Effector memory CD8-positive, alpha-beta T cell (primary cell): ENCODE data around the gene TMEM62.
"Not testable (repeated sequence)": the region's sequence is repeated elsewhere in the genome, so short reads cannot be mapped to it uniquely, and the experiment has no call there.

Experiments used
- ATAC-seq: fragments of 150-1000 bp; cut with Tn5 transposase; replicated peaks from 2 replicates; pipeline ENCODE4 v1.10.0; 2021; ENCODE audit warnings: mild to moderate bottlenecking, moderate library complexity
- DNase-seq, 3 experiments: peaks; one replicate each; pipeline ENCODE4 v3.0.0; 2021
- H3K27ac Mint-ChIP-seq, 2 donors: one replicate each; pipeline ENCODE4 v1.8.0; 2022; ENCODE audit warnings: mild to moderate bottlenecking in 2 of 2, mixed read lengths in 2 of 2, moderate library complexity in 2 of 2
- H3K27me3 Mint-ChIP-seq, 2 donors: one replicate each; pipeline ENCODE4 v1.8.0; 2022; ENCODE audit warnings: mixed read lengths in 2 of 2
- H3K36me3 Mint-ChIP-seq: one replicate; pipeline ENCODE4 v1.8.0; 2022; ENCODE audit warnings: mild to moderate bottlenecking, moderate library complexity, mixed read lengths; ENCODE audit not compliant: insufficient read depth
- H3K4me1 Mint-ChIP-seq, 2 donors: one replicate each; pipeline ENCODE4 v1.8.0; 2022; ENCODE audit warnings: low read depth in 2 of 2, mixed read lengths in 2 of 2
- H3K4me3 Mint-ChIP-seq, 2 donors: one replicate each; pipeline ENCODE4 v1.8.0; 2022; ENCODE audit warnings: mild to moderate bottlenecking in 2 of 2, mixed read lengths in 2 of 2, moderate library complexity in 2 of 2
- H3K9me3 Mint-ChIP-seq, 2 donors: one replicate each; pipeline ENCODE4 v1.8.0; 2022; ENCODE audit warnings: mixed read lengths in 2 of 2

TMEM62 gene

GRCh38 chr15:43104426-43104825 is 29.0 kb upstream of the TMEM62 start:
- H3K27me3 Mint-ChIP-seq = peaks cover 0 to 6% of the 10 kb centered on the region in 2 donors
- H3K9me3 Mint-ChIP-seq = no peaks in the 10 kb centered on the region
- no peak for ATAC-seq
- peaks cover 29% of the 10 kb centered on the region for H3K36me3 Mint-ChIP-seq
- peak overlapping the region; percentile 44 for H3K4me3 Mint-ChIP-seq
- peaks cover 39 to 55% of the 10 kb centered on the region in 2 donors for H3K4me1 Mint-ChIP-seq
- no peak for DNase-seq
- peak overlapping the region in 1 of 2 donors; percentile 99 for H3K27ac Mint-ChIP-seq

GRCh38 chr15:43105077-43105736 is 28.2 kb upstream of the TMEM62 start:
- Mint-ChIP-seq H3K27me3 (peaks cover 0 to 6% of the 10 kb centered on the region in 2 donors), H3K27ac (peak overlapping the region; percentile 99), H3K9me3 (no peaks in the 10 kb centered on the region), H3K4me1 (peaks cover 37 to 51% of the 10 kb centered on the region in 2 donors), H3K36me3 (peaks cover 23% of the 10 kb centered on the region), H3K4me3 (peak overlapping the region; percentile 93 to 95)
- peak; percentile 42 for ATAC-seq
- DNase-seq = peak in 2 of 3 experiments; percentile 12 to 14

- peak within 1 kb of the TSS; percentile 99 for H3K27ac Mint-ChIP-seq
Observed at GRCh38 chr15:43105778-43106485, 27.5 kb upstream of the TMEM62 start, which contains the start of gene UBR1. UBR1 (minus strand) TSS chr15:43106038; CDS start chr15:43106022, 16 bp downstream.

DNA sequence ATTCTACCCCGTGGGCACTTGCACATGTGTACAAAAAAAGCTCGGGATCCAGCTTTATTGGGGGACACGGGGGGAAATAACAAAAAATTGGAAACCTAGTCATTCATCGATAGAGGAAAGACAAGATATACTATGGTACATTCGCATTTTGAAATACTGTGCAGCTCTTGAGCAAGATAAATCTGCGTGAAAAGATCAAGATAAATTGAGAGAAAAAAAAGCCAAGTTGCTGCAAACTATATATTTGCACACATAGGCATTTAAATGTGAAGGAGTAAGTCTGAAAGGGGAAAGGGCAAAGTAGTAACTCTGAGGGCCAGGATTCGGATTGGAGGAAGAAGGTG is 26.9 kb upstream of the TMEM62 start:
- Mint-ChIP-seq H3K4me1 (peaks cover 27 to 41% of the 10 kb centered on the region in 2 donors), H3K27me3 (peaks cover 0 to 6% of the 10 kb centered on the region in 2 donors), H3K27ac (peak overlapping the region; percentile 99), H3K9me3 (no peaks in the 10 kb centered on the region), H3K36me3 (peaks cover 14% of the 10 kb centered on the region), H3K4me3 (peak overlapping the region; percentile 93 to 95)
- ATAC-seq (no peak), DNase-seq (no peak)

More at GRCh38 chr15:43105778-43106485, 27.5 kb upstream of the TMEM62 start, which contains the start of gene UBR1:
- peaks cover 18% of the 10 kb centered on the region for H3K36me3 Mint-ChIP-seq
- ATAC-seq = peak; percentile 90
- peaks cover 0 to 6% of the 10 kb centered on the region in 2 donors for H3K27me3 Mint-ChIP-seq
- no peaks in the 10 kb centered on the region for H3K9me3 Mint-ChIP-seq
- DNase-seq = peak; percentile 82 to 84 (median 83)
- peaks cover 32 to 46% of the 10 kb centered on the region in 2 donors for H3K4me1 Mint-ChIP-seq
- peak within 1 kb of the TSS; percentile 93 to 95 for H3K4me3 Mint-ChIP-seq

GRCh38 chr15:43107751-43108150 is 25.6 kb upstream of the TMEM62 start:
- no peak overlapping the region for H3K27ac Mint-ChIP-seq
- no peak for DNase-seq
- no peak for ATAC-seq
- H3K9me3 Mint-ChIP-seq = no peaks in the 10 kb centered on the region
- peaks cover 23 to 32% of the 10 kb centered on the region in 2 donors for H3K4me1 Mint-ChIP-seq
- H3K4me3 Mint-ChIP-seq = no peak overlapping the region
- peaks cover 12% of the 10 kb centered on the region for H3K36me3 Mint-ChIP-seq
- H3K27me3 Mint-ChIP-seq = peaks cover 0 to 6% of the 10 kb centered on the region in 2 donors

- Mint-ChIP-seq H3K4me1 (peaks cover 3% of the 10 kb centered on the region in 2 donors), H3K27ac (no peak overlapping the region), H3K9me3 (no peaks in the 10 kb centered on the region), H3K36me3 (peaks cover 4% of the 10 kb centered on the region), H3K4me3 (no peak overlapping the region), H3K27me3 (peaks cover 6 to 8% of the 10 kb centered on the region in 2 donors)
- DNase-seq (no peak), ATAC-seq (no peak)
Observed at GRCh38 chr15:43111354-43111753, 22.0 kb upstream of the TMEM62 start.

- ATAC-seq (no peak), DNase-seq (no peak)
- Mint-ChIP-seq H3K27ac (no peak overlapping the region), H3K36me3 (peaks cover 5% of the 10 kb centered on the region), H3K27me3 (peaks cover 8 to 12% of the 10 kb centered on the region in 2 donors), H3K4me3 (no peak overlapping the region), H3K4me1 (peaks cover 8 to 9% of the 10 kb centered on the region in 2 donors), H3K9me3 (no peaks in the 10 kb centered on the region)
Observed at GRCh38 chr15:43118286-43118685, 15.1 kb upstream of the TMEM62 start.

DNA sequence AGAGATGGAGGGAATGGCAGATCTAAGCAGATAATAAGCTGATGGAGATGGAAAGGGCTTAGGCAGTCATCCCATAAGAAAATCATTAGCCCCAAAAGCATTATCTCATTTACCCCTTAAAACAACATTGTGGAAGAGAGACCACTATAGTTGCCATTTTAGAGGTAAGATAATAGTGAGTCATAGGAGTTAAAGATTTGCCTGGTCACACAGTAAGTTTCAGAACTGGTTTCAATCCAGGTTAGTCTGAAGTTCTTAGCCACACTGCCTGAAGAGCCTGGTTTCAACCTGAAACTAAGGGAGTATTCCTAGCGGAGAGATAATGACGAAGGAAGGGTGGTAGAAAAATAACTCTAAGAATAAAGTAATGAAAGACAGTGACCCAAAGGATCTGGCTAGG is 14.6 kb upstream of the TMEM62 start:
- DNase-seq = no peak
- Mint-ChIP-seq H3K27ac (no peak overlapping the region), H3K27me3 (peaks cover 8 to 12% of the 10 kb centered on the region in 2 donors), H3K9me3 (no peaks in the 10 kb centered on the region), H3K36me3 (peaks cover 6% of the 10 kb centered on the region), H3K4me1 (peaks cover 10 to 11% of the 10 kb centered on the region in 2 donors), H3K4me3 (no peak overlapping the region)
- no peak for ATAC-seq

DNA sequence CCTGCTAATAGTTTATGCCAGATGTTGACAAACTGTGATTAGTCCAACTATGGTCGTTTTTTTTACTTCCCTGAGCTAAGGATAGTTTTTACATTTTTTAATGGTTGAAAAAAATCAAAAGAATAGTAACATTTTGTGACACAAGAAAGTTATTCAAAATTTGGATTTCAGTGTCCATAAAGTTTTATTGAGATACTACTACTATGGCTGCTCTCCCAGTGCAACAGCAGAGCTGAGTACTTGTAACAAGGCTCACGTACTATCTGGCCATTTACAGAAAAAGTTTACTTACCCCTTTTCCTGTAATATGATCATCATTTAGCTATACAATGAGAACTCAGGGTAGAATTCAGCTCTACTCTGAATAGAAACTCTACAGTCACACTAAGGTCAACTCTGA is 11.5 kb upstream of the TMEM62 start:
- no peak for DNase-seq
- H3K27me3 Mint-ChIP-seq = peaks cover 0 to 4% of the 10 kb centered on the region in 2 donors
- H3K27ac Mint-ChIP-seq = no peak overlapping the region
- no peak for ATAC-seq
- no peaks in the 10 kb centered on the region for H3K9me3 Mint-ChIP-seq
- peaks cover 6% of the 10 kb centered on the region for H3K36me3 Mint-ChIP-seq
- H3K4me3 Mint-ChIP-seq = peak overlapping the region; percentile 90 to 93
- H3K4me1 Mint-ChIP-seq = peaks cover 10 to 11% of the 10 kb centered on the region in 2 donors

DNA sequence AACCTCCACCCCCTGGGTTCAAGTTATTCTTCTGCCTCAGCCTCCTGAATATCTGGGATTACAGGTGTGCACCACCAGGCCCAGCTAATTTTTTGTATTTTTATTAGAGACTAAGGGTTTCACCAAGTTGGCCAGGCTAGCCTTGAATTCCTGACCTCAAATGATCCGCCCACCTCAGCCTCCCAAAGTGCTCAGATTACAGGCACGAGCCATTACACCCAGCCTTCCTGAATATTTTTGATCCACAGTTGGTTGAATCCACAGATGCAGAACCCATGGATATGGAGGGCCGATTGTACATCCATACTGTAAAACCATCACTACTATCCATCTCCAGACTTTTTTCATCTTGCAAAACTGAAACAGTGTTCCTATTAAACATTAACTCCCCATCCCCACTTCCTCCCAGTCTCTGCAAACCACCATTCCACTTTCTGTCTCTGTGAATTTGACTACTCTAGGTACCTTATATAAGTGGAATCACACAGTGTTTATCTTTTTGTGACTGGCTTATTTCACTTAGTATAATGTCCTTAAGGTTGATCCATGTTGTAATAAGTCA is 8.2 kb upstream of the TMEM62 start:
- H3K4me3 Mint-ChIP-seq = no peak overlapping the region

DNA sequence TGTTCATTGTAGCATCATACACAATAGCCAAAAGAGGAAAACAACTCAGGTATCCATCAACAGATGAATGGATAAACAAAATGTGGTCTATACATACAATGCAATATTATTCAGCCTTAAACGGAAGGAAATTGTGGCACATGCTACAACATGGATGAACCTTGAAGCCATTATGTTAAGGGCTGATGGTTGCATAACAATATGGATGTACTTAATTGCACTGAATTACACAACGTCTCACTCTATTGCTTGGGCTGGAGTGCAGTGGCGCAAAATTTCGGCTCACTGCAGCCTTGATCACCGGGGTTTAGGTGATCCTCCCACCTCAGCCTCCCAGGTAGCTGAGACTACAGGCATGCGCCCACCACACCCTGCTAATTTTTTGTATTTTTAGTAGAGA is 7.0 kb upstream of the TMEM62 start:
- Mint-ChIP-seq H3K27me3 (peaks cover 5 to 15% of the 10 kb centered on the region in 2 donors), H3K27ac (no peak overlapping the region), H3K4me3 (no peak overlapping the region), H3K36me3 (peaks cover 8% of the 10 kb centered on the region), H3K4me1 (peaks cover 10 to 11% of the 10 kb centered on the region in 2 donors), H3K9me3 (no peaks in the 10 kb centered on the region)
- DNase-seq (no peak), ATAC-seq (no peak)

More for the DNA sequence above, 8.2 kb upstream of the TMEM62 start:
- H3K36me3 Mint-ChIP-seq = peaks cover 6% of the 10 kb centered on the region
- no peak overlapping the region for H3K27ac Mint-ChIP-seq
- DNase-seq = no peak
- H3K27me3 Mint-ChIP-seq = peaks cover 5 to 15% of the 10 kb centered on the region in 2 donors
- no peaks in the 10 kb centered on the region for H3K9me3 Mint-ChIP-seq
- no peak for ATAC-seq
- peaks cover 10 to 11% of the 10 kb centered on the region in 2 donors for H3K4me1 Mint-ChIP-seq

DNA sequence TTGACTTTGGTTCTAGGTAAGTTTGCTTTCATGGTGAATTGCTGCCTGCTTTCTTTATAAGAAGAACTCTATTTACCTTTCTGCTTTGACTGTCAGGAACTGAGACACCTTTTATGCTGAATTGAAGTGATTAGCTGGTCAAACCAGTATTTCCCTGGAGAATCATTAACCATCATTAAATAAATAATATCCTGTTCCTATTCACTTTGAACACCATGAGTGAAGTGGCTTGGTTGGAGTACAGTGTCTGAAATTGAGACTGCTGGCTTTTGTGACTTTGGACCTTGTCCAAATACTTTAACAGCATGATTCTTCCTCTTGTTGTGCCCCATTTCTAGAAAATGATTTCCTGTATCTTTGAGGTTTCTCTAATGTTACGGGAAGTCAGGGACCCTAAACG is 5.6 kb upstream of the TMEM62 start:
- Mint-ChIP-seq H3K4me1 (peaks cover 7 to 8% of the 10 kb centered on the region in 2 donors), H3K4me3 (no peak overlapping the region), H3K36me3 (peaks cover 9% of the 10 kb centered on the region), H3K27ac (no peak overlapping the region), H3K9me3 (no peaks in the 10 kb centered on the region), H3K27me3 (peaks cover 5 to 15% of the 10 kb centered on the region in 2 donors)
- DNase-seq = no peak
- ATAC-seq = no peak

GRCh38 chr15:43128174-43128979 is 5.0 kb upstream of the TMEM62 start:
- not testable (repeated sequence) for H3K4me3 Mint-ChIP-seq, ATAC-seq, H3K27ac Mint-ChIP-seq, H3K4me1 Mint-ChIP-seq, H3K9me3 Mint-ChIP-seq, H3K36me3 Mint-ChIP-seq, DNase-seq
- peaks cover 5 to 15% of the 10 kb centered on the region in 2 donors for H3K27me3 Mint-ChIP-seq
